Ramos (cell line): ENCODE measurements around the gene CCDC106.

Experiments used
- in situ Hi-C: fragments of 300-500 bp; cut with MboI; formaldehyde crosslinking; loops from one replicate; pipeline ENCODE4 v1.14.3; 2022; ENCODE audit warnings: low sequenced_read_pairs; ENCODE audit not compliant: unreplicated experiment

The CCDC106 gene

DNA sequence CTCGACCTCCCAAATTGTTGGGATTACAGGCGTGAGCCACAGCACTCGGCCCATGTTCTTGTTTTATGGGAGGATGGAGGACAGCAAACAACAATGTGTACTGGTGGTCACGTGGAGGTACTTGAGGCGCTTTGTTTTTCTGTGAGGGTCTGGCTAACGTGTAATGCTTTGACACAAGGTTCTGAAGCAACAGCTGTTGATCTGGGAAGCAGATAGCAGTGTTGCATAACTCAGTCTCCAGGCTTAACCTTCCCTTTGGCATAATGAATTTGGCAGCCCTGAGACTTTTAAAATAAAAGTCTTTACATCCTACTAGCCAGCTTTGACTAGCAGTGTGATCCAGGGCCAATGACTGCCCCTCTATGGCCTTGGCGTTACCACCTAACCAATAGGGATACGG, 14.2 kb upstream of the CCDC106 start:
- in situ Hi-C loops = loop anchor here (25.0 kb wide), 1 partner anchor 347 kb away; the partner anchor contains the start of genes BRSK1 and HSPBP1

DNA sequence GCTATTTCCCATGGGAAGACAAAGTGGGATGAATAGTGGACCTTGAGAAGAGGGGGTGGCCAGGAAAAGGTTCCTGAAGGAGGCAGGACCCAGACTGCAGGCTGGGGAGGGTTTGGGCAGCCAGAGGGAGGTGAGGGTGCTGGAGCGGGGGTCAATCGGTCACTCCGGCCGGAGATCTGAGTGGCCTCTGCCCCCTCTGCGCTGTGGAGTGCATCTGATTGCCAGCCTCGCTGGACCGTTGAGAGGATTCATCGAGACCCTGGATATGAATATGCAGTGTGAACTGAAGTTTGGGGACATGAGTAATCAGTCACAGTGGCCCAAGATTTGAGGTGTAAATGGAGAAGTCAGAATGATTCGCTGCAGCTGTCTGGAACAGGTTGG, 12.7 kb upstream of the CCDC106 start:
- in situ Hi-C loops = loop anchor here (5.0 to 25.0 kb wide), 2 partner anchors 172 to 348 kb away; partner anchors contain the start of genes BRSK1 and HSPBP1

DNA sequence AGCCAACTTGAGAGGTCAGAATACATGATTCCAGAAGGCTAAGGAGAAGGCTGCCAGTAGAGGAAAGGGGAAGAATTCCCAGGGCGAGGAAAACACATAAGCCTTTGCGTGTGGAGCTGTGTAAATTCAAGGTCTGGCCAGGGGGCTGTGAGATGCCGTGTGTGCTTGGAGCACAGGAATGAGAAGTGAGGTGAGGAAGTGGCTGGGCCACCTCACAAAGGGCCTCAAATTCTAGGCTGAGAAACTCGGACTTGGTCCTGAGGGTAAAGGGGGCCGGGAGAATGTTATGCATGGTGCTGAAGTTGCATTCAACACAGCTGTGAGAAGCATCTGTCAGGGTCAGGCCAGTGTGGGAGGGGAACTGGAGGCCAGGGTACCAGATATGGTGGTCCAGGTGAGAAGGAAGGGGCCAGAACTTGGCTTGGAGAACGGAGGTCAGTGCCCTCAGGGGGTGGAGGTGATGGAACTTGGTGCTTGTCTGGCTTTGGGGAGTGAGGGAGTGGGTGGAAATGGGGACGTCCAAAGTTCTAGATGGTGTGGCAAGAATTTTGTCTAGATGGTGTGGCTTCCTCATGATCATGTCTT, 12.1 kb upstream of the CCDC106 start:
- in situ Hi-C loops = loop anchor here (5.0 to 25.0 kb wide), 2 partner anchors 171 to 349 kb away; partner anchors contain the start of genes BRSK1 and HSPBP1

DNA sequence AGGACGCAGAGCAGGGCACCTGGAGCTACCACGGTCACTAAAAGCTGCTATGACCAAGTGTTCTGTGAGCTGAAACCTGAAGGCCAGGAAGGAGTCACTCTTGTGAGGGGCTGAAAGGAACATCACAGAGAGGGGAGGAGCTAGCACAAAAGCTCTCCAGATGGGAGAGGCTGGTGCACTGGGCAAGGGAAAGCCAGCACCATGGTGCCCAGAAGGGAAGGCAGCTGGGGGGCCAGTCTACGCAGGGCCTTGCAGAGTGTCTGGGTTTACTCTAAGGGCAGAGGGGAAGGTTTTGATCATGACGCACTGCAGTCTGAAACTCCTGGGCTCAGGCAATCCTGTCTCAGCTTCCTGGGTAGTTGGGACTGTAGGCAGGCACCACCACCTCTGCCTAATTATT, 11.3 kb upstream of the CCDC106 start:
- in situ Hi-C loops = loop anchor here (5.0 to 25.0 kb wide), 2 partner anchors 171 to 349 kb away; partner anchors contain the start of genes BRSK1 and HSPBP1

DNA sequence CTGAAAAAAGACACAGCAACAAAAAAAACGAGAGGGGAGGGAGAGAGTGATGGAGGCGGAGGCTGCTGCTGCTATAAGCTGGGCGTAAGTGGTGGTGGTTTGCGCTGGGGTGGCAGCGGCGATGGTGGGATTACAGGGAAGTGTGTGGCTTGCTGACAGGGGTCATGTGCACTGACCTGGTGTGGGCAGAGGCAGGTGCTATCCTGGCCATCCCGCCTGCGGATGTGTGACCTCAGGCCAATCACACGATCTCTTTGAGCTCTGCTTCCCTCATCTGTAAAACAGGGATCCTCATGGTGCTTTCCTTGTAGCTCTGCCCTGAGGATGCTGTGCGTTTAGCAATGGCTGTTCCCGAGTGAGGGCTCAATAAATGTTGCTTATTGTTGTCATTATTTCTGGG, 10.5 kb upstream of the CCDC106 start:
- in situ Hi-C loops = loop anchor here (5.0 to 25.0 kb wide), 2 partner anchors 170 to 350 kb away; partner anchors contain the start of genes BRSK1 and HSPBP1

DNA sequence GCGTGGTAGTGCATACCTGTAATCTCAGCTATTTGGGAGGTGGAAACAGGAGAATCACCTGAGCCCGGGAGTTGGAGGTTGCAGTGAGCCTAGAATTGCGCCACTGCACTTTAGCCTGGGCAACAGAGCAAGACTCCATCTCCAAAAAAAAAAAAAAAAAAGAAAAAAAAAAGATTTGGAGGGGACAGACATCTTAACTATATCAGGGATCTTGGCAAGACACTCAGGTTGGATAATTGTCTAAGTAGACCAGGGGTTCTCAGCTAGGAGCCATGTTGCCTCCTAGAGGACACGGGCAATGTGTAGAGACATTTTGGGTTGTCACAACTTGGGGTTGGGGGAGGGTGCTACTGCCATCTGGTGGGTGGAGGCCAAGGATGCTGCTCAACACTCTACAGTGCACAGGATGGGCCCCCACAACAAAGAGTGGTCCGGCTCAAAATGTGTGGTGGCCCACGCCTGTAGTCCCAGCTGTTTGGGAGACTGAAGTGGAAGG, 9.1 kb upstream of the CCDC106 start:
- in situ Hi-C loops = loop anchor here (5.0 to 25.0 kb wide), 2 partner anchors 168 to 352 kb away; partner anchors contain the start of genes BRSK1 and HSPBP1

DNA sequence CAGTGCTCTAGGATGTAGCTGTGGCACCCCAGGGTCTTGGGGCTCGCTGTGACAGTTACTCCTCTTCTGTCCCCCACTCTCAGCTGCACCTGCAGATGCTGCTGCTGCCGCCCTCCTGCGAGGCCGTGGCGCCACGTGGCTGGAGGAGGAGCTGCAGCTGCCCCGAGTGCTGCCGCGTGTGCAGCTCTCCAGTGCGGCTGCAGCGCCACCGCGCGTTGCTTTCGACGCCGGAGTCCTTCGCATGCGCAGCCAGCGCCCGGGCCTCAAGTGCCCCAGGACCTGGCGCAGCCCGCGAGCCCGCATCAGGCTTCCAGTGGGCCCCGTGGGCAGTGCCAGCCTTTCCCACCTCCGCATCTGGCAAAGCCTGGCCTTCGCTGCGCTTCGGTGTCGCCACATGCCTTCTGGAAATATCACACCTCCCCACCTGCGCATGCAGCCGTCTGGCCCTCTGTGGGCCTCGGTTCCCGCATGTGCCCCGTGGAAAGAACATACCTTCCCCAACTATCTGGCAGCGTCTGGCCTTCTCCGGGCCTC, 7.9 kb upstream of the CCDC106 start:
- in situ Hi-C loops = loop anchor here (25.0 kb wide), 1 partner anchor 353 kb away; the partner anchor contains the start of genes BRSK1 and HSPBP1

- in situ Hi-C loops = loop anchor here (25.0 kb wide), 1 partner anchor 354 kb away; the partner anchor contains the start of genes BRSK1 and HSPBP1
These were observed 7.2 kb upstream of the CCDC106 start, which contains the start of gene ZNF580 for GRCh38 chr19:55640577-55641425. TSS of gene ZNF580 (plus strand) at chr19:55641002. CDS start at chr19:55642509, 1,507 bp downstream.

DNA sequence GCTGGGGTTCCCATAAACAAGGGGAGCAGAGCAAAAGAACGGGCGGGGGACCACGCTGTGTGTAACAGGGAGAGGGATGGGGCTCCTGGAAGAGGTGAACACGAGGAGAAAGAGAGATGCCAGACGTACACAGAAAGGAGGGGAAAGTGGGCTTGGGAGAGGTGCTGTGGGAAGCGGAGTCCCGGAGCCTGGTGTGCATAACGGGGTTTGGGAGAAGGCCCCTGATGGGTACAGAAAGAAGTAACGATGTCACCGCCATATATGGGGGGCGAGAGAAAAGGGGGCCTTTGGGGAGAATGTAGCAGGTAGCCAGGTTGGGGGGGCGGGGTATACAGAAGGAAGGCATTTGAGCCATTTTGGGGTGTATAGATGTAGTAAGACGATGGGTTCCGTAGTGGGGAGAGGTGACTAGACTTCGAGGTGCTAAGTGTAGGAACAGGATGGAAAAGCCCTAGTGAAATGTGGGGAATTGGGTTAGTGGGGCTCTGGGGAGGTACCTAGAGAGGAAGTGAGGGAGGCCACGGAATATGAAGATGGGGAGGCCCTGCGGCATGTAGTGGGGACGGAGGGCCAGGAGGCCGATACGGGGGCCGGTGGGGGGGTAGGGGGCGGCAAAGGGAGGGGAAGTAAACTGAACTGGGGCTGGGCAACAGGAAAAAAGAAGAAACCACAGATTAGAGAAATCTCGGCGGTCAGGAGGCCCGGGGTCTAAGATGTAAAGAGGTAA, 6.4 kb upstream of the CCDC106 start:
- in situ Hi-C loops = loop anchor here (25.0 kb wide), 1 partner anchor 354 kb away; the partner anchor contains the start of genes BRSK1 and HSPBP1

DNA sequence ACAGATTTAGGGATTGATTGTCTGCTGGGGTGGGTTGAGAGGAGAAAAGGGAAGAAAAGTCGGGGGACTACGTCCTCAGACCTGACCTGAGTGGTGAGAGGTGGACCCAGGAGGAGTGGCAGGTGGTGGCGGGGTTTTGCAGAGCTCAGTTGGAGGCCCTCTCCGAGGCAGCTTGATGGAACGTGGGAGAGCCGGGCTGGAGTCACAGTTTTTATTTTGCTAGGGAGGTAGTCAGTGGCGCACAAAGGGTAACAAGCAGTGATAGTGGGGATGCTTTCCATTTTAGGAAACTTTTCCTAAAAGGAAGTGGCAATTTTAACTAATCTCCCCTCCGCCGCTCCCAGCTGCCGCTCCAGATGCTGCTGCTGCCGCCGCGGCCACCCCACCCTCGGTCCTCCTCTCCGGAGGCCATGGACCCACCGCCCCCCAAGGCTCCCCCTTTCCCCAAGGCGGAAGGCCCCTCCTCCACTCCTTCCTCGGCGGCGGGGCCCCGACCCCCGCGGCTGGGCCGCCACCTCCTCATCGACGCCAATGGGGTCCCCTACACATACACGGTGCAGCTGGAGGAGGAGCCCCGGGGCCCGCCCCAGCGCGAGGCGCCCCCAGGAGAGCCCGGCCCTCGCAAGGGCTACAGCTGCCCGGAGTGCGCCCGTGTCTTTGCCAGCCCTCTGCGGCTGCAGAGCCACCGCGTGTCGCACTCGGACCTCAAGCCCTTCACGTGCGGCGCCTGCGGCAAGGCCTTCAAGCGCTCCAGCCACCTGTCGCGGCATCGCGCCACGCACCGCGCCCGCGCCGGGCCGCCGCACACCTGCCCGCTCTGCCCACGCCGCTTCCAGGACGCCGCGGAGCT, 5.6 kb upstream of the CCDC106 start:
- in situ Hi-C loops = loop anchor here (25.0 kb wide), 1 partner anchor 355 kb away; the partner anchor contains the start of genes BRSK1 and HSPBP1

DNA sequence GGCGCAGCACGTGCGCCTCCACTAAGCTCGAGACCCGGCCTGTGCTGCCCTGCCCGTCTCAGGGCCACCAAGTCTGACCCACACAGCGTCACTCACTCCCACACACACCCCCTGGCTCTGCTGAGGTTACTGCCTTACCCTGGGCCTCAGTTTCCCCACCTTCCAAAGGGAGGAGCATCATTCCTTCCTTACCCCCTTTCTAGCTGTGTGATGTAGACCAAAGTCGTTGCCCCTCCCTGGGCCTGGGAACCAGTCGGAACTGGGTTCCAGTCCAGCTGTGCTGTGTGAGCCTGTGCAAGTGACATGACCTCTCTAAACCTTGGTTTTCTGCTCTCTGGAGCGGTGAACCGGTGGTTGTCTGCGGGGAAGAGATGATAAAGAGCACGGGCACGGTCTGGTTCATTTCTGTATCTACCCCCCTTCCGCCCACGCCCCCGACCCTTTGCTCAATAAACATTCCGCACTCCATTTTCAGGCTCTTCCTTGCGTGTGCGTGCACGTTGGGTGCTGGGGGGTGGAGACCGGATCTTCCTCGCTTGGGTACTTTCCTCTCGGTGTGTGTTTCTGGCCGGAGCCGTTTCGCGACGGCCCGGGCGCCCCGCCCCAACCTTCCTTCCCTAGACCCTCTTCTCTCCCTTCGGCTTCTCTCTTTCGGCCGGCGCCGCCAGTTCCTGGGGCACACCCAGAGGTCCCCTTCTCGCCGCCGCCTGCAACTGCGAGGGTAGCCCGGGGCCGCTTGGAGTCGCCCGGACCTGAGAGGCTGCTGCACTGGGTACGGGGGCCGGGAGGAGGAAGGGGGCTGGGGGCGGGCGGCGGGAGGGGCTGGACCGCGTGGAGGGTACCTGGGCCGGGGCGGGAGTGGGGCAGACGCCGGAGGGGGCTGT, 4.8 kb upstream of the CCDC106 start, which contains the start of gene ZNF581:
TSS of gene ZNF581 (plus strand) at position 647 of the 884 bp plus-strand sequence. CDS start 923 bp downstream, outside the sequence.
- in situ Hi-C loops = loop anchor here (25.0 kb wide), 1 partner anchor 356 kb away; the partner anchor contains the start of genes BRSK1 and HSPBP1

DNA sequence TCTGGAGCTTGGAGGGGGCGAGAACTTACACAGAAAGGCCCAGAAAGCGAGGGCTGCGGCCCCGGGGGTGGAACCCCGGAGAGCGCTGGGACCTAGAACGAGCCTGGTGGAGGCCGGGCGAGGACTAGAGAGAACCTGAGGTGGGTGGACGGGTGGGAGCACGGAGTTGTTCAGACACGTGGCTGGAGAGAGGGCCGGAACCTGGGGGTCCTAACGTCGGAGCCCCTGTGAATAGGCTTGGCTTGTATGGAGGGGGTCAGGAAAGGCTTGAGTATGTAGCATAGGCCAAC, 4.2 kb upstream of the CCDC106 start:
- in situ Hi-C loops = loop anchor here (25.0 kb wide), 1 partner anchor 357 kb away; the partner anchor contains the start of genes BRSK1 and HSPBP1

DNA sequence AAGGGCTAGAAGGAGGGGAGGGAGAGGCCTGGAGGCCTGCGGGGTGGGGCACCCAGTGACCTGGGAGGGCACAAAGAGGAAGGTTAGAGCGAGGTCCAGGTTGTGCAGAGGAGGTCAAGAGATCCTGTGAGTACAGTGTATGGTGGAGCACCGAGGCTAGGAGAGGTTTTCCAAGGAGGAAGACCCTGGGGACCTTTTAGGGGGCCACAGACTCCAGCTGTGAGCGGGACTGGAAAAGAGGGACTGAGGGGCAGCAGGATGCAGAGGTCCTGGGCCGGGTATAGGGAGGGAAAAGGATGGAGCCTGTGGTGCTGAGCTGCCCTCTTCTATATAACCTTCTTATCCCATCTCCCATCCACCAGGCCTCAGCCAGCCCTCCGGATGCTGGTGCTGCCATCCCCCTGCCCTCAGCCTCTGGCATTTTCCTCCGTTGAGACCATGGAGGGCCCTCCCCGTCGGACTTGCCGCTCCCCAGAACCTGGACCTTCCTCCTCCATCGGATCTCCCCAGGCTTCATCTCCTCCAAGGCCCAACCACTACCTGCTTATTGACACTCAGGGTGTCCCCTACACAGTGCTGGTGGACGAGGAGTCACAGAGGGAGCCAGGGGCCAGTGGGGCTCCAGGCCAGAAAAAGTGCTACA, 3.7 kb upstream of the CCDC106 start:
- in situ Hi-C loops = loop anchor here (25.0 kb wide), 1 partner anchor 357 kb away; the partner anchor contains the start of genes BRSK1 and HSPBP1

DNA sequence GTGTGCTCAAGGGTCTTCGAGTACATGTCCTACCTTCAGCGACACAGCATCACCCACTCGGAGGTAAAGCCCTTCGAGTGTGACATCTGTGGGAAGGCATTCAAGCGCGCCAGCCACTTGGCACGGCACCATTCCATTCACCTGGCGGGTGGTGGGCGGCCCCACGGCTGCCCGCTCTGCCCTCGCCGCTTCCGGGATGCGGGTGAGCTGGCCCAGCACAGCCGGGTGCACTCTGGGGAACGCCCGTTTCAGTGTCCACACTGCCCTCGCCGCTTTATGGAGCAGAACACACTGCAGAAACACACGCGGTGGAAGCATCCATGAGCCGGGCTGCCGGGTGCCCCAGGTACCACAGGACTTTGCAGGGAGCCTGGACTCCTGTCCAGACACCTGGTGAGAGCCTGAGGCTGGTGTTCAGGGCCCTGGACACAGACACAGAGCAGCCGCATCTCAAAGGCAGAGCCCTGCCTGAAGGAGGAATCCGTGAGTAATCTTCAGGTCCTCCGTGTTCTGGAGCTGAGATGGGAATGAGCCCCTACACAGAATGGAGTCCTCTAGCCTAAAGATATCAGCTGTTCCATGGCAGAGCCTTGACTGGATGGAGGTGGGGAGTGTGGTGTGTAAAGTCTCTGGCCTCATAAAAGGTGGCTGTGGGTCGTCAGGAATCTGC, 3.0 kb upstream of the CCDC106 start:
- in situ Hi-C loops = loop anchor here (25.0 kb wide), 1 partner anchor 358 kb away; the partner anchor contains the start of genes BRSK1 and HSPBP1

DNA sequence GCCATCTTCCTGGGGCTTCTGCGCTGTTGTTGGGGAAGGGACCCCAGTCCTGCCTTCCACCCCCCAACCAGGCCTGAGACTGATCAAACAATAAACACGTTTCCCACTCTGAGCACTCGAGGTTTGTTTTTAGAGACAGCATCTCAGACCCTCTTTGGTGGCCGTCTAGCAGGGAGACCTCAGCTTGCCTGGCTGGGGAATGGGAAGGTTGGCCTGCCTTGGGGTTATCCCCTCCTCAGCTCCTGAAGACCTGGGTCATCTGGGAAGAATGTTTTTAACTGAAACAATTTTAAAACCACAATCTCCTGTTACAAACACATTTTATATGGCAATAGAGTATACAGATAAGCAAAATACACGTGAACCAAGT, 2.5 kb upstream of the CCDC106 start:
- in situ Hi-C loops = loop anchor here (25.0 kb wide), 1 partner anchor 358 kb away; the partner anchor contains the start of genes BRSK1 and HSPBP1
